GM12891 (cell line): ENCODE data around the gene BAG5.
A peak's percentile ranks its signal among the peaks of the same experiment; 100 is the strongest.

ENCODE experiments used
- DNase-seq: peaks from one replicate; pipeline ENCODE4 v3.0.0; 2011; ENCODE audit warnings: low spot score; ENCODE audit not compliant: insufficient read length
- FAIRE-seq: peaks from 2 replicates; lab custom pipeline; 2011; peaks lifted over from hg19 to GRCh38; lab: Jason Lieb, UNC
- PAX5 ChIP-seq: IDR thresholded peaks from 2 replicates; pipeline ENCODE4 v1.6.1; 2011; ENCODE audit warnings: low read length, moderate library complexity, mild to moderate bottlenecking; ENCODE audit not compliant: insufficient read depth, severe bottlenecking
- POLR2A ChIP-seq: IDR thresholded peaks from 2 replicates; pipeline ENCODE4 v1.6.1; 2011; ENCODE audit warnings: low read depth, low read length, control low read depth
- POLR2AphosphoS5 ChIP-seq: IDR thresholded peaks from 2 replicates; pipeline ENCODE4 v1.6.1; 2011; ENCODE audit warnings: low read depth, low read length, control low read depth
- POU2F2 ChIP-seq: IDR thresholded peaks from 2 replicates; pipeline ENCODE4 v1.6.1; 2011; ENCODE audit warnings: low read depth, mild to moderate bottlenecking, control low read depth, low read length, moderate library complexity
- SPI1 ChIP-seq: IDR thresholded peaks from 2 replicates; pipeline ENCODE4 v1.6.1; 2011; ENCODE audit warnings: low read depth, low read length, control low read depth
- TAF1 ChIP-seq: IDR thresholded peaks from 2 replicates; pipeline ENCODE4 v1.6.1; 2011; ENCODE audit warnings: low read depth, low read length, control low read depth

Gene BAG5

GRCh38 chr14:103533999-103534575, 28.4 kb downstream of the BAG5 start:
- TF ChIP-seq POLR2AphosphoS5 (no peak), PAX5 (no peak), SPI1 (no peak), POLR2A (no peak), POU2F2 (no peak), TAF1 (no peak)
- DNase-seq (no peak), FAIRE-seq (no peak)

GRCh38 chr14:103533137-103533998, 29.1 kb downstream of the BAG5 start:
- FAIRE-seq (no peak), DNase-seq (no peak)
- no peak for TF ChIP-seq PAX5
- TF ChIP-seq SPI1, result no peak
- no peak for TF ChIP-seq TAF1
- no peak for TF ChIP-seq POU2F2
- no peak for TF ChIP-seq POLR2AphosphoS5
- no peak for TF ChIP-seq POLR2A

- FAIRE-seq (no peak), DNase-seq (no peak)
- no peak for TF ChIP-seq PAX5
- TF ChIP-seq POLR2AphosphoS5, result no peak
- no peak for TF ChIP-seq SPI1
- TF ChIP-seq TAF1, result no peak
- no peak for TF ChIP-seq POU2F2
- no peak for TF ChIP-seq POLR2A
These were observed 30.0 kb downstream of the BAG5 start for GRCh38 chr14:103532216-103533136.

DNA sequence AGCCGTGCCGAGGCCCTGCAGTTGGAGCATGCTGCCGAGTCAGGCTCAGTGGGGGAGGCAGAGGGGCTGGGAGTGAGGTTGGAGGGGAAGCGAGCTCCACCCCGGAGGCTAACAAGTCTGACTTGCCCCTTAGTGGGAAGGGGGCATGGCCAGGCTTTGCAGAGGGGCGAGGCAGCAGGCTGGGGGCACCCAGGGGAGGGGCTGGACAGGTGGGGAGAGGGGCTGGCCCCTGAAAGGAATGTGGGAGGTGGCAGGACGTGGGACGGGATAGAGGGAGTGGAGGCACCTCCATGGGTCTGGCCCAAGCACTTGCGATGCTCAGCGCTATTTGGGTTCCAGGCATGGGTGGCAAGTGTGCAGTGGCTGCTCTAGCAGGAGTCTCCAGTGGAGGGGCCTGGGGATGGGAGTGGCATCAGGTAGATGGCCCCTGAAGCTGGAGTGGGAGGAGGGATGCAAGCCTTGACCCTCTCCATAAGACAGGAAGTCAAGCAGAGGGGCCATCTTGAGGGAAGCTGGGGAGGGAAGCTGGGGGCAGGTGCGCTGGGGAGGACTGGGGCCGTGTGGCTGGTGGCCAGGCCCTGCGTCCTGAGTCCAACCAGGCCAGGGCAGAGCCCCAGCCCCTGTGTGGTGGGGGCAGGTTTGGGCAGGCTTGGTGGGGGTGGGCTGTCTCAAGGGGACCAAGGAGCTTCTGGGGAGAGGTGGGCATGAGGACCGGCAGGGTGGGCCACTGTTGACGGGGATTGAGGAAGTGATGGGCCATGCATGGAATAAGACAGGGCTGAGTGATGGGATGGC, 30.8 kb downstream of the BAG5 start:
- TF ChIP-seq TAF1 (no peak), POLR2AphosphoS5 (no peak), POU2F2 (no peak), POLR2A (no peak), PAX5 (no peak)
- FAIRE-seq (no peak), DNase-seq (no peak)

DNA sequence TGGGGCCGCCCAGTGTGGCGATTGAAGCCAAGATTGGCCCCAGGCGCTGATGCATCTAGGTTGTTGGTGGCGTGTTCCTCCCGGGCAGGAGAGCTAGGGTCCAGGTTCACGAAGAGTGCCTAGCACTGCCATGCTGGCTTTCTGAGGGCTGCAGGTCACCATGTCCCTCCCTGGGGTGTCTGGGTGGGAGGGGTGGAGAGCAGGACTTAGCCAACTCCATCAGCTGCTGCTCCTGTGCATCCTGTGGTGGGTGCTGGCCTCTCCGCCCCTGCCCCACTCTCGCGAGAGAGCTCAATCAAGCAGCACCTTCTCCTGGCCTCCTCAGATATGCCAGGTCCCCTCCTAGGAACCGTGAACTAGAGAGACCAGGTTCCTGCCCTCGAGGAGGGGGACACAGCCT, 31.6 kb downstream of the BAG5 start:
- FAIRE-seq, result no peak

DNA sequence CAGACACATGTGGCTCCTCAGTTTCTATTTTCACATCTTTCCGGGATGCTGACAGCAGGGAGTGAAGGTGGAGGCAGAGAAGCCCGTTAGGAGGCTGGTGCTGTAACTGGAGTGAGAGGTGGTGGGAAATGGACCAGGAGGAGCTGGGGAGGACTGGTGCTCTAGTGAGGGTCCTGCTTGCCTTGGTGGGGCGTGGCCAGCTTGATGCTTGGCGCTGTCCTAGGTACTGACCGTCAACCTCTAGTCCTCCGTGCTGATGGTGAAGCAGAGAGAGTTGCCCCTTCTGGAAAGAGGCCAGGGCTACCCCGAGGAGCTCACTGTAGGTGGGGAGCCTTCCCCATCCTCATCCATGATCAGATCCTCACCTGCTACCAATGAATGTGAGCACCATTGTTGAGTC, 32.1 kb downstream of the BAG5 start:
- FAIRE-seq (peak; percentile 45), DNase-seq (no peak)
- TF ChIP-seq SPI1 (no peak), POU2F2 (no peak)

More for the DNA sequence above, 31.6 kb downstream of the BAG5 start:
- no peak for TF ChIP-seq TAF1
- TF ChIP-seq SPI1, result no peak
- TF ChIP-seq PAX5, result no peak
- TF ChIP-seq POLR2AphosphoS5, result no peak
- TF ChIP-seq POU2F2, result no peak
- no peak for TF ChIP-seq POLR2A
- DNase-seq, result no peak

DNA sequence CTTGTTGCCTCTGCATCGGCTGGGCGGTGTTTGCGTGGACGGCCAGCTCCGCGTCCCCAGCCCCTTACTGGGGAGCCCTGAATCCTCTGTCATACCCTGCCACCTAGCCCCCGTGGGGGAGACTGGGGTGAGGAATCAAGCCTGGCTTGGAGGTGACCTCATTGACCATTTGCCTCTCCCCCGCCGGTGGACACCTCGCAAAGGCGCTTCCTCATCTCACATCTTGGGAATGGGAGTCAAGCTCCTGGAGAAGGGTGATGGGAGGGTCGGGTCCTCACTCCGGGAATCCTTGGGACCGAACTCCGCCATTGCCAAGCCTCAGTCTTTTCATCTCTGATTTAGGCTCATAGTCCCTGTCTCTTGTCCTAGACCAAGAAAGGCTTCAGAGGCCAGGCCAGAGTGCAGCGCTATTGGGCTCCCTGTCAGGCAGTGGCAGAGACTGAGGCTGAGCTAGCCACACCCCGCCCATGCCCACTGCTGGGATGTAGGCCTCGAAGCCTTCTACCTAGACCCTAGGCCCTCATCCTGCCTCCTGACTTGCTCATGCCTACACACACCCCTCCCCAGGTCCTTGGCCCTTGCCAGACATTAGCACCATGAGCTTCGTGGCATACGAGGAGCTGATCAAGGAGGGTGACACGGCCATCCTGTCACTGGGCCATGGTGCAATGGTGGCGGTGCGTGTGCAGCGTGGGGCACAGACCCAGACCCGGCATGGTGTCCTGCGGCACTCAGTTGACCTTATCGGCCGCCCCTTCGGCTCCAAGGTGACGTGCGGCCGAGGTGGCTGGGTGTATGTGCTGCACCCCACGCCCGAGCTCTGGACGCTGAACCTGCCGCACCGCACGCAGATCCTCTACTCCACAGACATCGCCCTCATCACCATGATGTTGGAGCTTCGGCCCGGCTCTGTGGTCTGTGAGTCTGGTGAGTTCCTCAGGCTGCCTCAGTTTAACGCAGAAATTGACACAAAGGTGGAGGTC, 32.8 kb downstream of the BAG5 start:
- DNase-seq, result no peak
- TF ChIP-seq PAX5, result no peak
- no peak for TF ChIP-seq TAF1
- TF ChIP-seq POLR2AphosphoS5, result no peak
- no peak for TF ChIP-seq POU2F2
- TF ChIP-seq SPI1, result no peak
- no peak for TF ChIP-seq POLR2A
- peak; percentile 20 for FAIRE-seq

DNA sequence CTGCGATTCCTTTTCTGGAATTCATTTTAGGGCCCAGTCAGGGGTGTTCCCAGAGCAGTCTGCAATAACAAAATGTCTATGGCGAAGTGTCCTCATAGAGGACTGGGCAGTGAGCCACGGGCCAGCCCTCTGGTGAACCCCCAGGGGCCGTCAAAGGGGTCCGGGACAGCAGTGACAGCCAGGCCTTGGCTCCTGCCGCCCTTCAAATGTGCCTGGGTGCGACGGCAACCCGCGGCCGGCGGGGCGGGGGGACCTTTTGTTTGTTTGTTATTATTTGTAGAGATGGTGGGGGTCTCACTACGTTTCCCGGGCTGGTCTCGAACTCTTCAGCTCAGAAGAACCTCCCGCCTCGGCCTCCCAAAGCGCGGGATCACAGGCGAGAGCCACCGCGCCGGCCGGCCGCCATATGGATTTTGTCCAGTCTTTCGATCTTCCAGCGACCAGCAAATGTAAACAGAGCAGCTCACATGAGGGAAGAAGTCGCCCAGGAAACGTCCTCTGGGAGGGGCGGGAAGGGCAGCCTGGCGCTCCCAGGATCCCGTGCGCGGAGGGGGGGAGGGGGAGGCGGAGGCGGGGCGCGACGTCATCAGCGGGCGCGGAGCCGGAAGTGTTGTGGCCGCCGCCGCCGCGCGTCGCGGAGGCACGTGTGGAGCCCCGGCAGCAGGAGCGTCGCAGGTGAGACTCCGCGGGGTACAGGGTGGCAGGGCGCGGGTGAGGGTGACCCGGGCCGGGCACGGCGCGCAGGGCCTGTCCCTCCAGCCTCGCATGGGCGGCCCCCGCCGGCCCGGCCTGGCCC, 33.7 kb downstream of the BAG5 start, which contains the start of gene TRMT61A:
Gene TRMT61A (plus strand): TSS at position 610 of the 796 bp plus-strand sequence. CDS start 783 bp downstream, outside the sequence.
- TF ChIP-seq POLR2AphosphoS5, result 0 out of 2 replicates have a peak, but pooled peaks have one; percentile 15
- TF ChIP-seq POLR2A, result peak; percentile 49; the same call in 1 of the 2 replicates
- TF ChIP-seq TAF1, result 0 out of 2 replicates have a peak, but pooled peaks have one; percentile 26
- no peak for TF ChIP-seq SPI1
- peak; percentile 96 for FAIRE-seq
- peak; percentile 97 for DNase-seq
